ENCODE measurements around the gene MEIOB. TPM values are rescaled to one million over a fixed set of nuclear protein-coding genes. Genes with fewer than 3 reads are reported as not detected.

MEIOB gene
- total RNA-seq, 4 donors from 2014 or later: not detected

- Histone ChIP-seq H3K27ac (no peak overlapping the region), H3K4me1 (peaks cover 0 to 46% (median 16%) of the 10 kb centered on the region in 3 donors), H3K27me3 (no peaks in the 10 kb centered on the region), H3K9me3 (no peaks in the 10 kb centered on the region), H3K4me3 (no peak overlapping the region), H3K36me3 (peaks cover 0 to 53% of the 10 kb centered on the region in 2 donors)
- ATAC-seq: no peak
- 89% methylated on average over 11 of the region's 16 CpGs; no CpG with 5 or more reads in 1 of the 2 donors for WGBS, 2 donors (ENCODE audit: low coverage in 1 of 2)
- TF ChIP-seq CTCF (IDR thresholded peaks at IDR 0.05) (no peak), POLR2AphosphoS5 (IDR thresholded peaks at IDR 0.05) (no peak), POLR2A (IDR thresholded peaks at IDR 0.05) (no peak), EP300 (IDR thresholded peaks at IDR 0.05) (no peak)
Measured at GRCh38 chr16:1822801-1823200, 49.2 kb downstream of the MEIOB start.

GRCh38 chr16:1821861-1822611, 49.9 kb downstream of the MEIOB start:
- no peak for ATAC-seq
- peaks cover 0 to 60% of the 10 kb centered on the region in 2 donors for H3K36me3 ChIP-seq
- H3K4me3 ChIP-seq: no peak overlapping the region
- no peaks in the 10 kb centered on the region for H3K9me3 ChIP-seq
- TF ChIP-seq POLR2A (IDR thresholded peaks at IDR 0.05): no peak
- TF ChIP-seq EP300 (IDR thresholded peaks at IDR 0.05): no peak
- no peak for TF ChIP-seq POLR2AphosphoS5 (IDR thresholded peaks at IDR 0.05)
- no peak for TF ChIP-seq CTCF (IDR thresholded peaks at IDR 0.05)
- no peak overlapping the region for H3K27ac ChIP-seq
- WGBS, 2 donors (ENCODE audit: low coverage in 1 of 2): 76 to 86% methylated on average over 2 of the region's 24 CpGs
- no peaks in the 10 kb centered on the region for H3K27me3 ChIP-seq
- peaks cover 0 to 41% (median 14%) of the 10 kb centered on the region in 3 donors for H3K4me1 ChIP-seq

GRCh38 chr16:1820946-1821290, 51.0 kb downstream of the MEIOB start:
- Histone ChIP-seq H3K4me3 (no peak overlapping the region), H3K4me1 (peaks cover 0 to 40% (median 14%) of the 10 kb centered on the region in 3 donors), H3K27me3 (no peaks in the 10 kb centered on the region), H3K9me3 (no peaks in the 10 kb centered on the region), H3K27ac (no peak overlapping the region), H3K36me3 (peaks cover 0 to 71% of the 10 kb centered on the region in 2 donors)
- no peak for ATAC-seq
- TF ChIP-seq CTCF (IDR thresholded peaks at IDR 0.05) (no peak), POLR2AphosphoS5 (IDR thresholded peaks at IDR 0.05) (no peak), POLR2A (IDR thresholded peaks at IDR 0.05) (no peak), EP300 (IDR thresholded peaks at IDR 0.05) (no peak)
- 90% methylated on average over 2 of the region's 12 CpGs; no CpG with 5 or more reads in 1 of the 2 donors for WGBS, 2 donors (ENCODE audit: low coverage in 1 of 2)

GRCh38 chr16:1820096-1820945, 51.6 kb downstream of the MEIOB start:
- H3K27ac ChIP-seq: no peak overlapping the region
- peaks cover 0 to 34% (median 8%) of the 10 kb centered on the region in 3 donors for H3K4me1 ChIP-seq
- H3K36me3 ChIP-seq: peaks cover 0 to 77% of the 10 kb centered on the region in 2 donors
- no peaks in the 10 kb centered on the region for H3K9me3 ChIP-seq
- TF ChIP-seq POLR2AphosphoS5 (IDR thresholded peaks at IDR 0.05): no peak
- TF ChIP-seq POLR2A (IDR thresholded peaks at IDR 0.05): no peak
- TF ChIP-seq CTCF (IDR thresholded peaks at IDR 0.05): no peak
- H3K4me3 ChIP-seq: no peak overlapping the region
- WGBS, 2 donors (ENCODE audit: low coverage in 1 of 2): no CpG with 5 or more reads among the region's 25 CpGs
- ATAC-seq: no peak
- H3K27me3 ChIP-seq: no peaks in the 10 kb centered on the region

Measured in gastroesophageal sphincter (tissue), 4 donors.